Memory B cell (primary cell): ENCODE results near the gene SYNGAP1.

Experiments used
- ATAC-seq: fragments of 150-1000 bp; cut with Tn5 transposase; 2 replicates; pipeline ENCODE4 v1.10.0; 2021; ENCODE audit warnings: low read depth, mild to moderate bottlenecking, moderate library complexity
- DNase-seq, 2 donors: peaks; one replicate each; pipeline ENCODE4 v3.0.0; 2022; ENCODE audit warnings: low spot score in 2 of 2
- H3K27ac Mint-ChIP-seq: one replicate; pipeline ENCODE4 v1.8.0; 2022; ENCODE audit warnings: mild to moderate bottlenecking, moderate library complexity, mixed read lengths
- H3K27me3 Mint-ChIP-seq: one replicate; pipeline ENCODE4 v1.8.0; 2022; ENCODE audit warnings: mixed read lengths
- H3K36me3 Mint-ChIP-seq: one replicate; pipeline ENCODE4 v1.8.0; 2022; ENCODE audit warnings: mild to moderate bottlenecking, mixed read lengths
- H3K4me1 Mint-ChIP-seq: one replicate; pipeline ENCODE4 v1.8.0; 2022; ENCODE audit warnings: mixed read lengths
- H3K4me3 Mint-ChIP-seq: one replicate; pipeline ENCODE4 v1.8.0; 2022; ENCODE audit warnings: mild to moderate bottlenecking, moderate library complexity, mixed read lengths
- H3K9me3 Mint-ChIP-seq: one replicate; pipeline ENCODE4 v1.8.0; 2022; ENCODE audit warnings: mixed read lengths

The SYNGAP1 gene

GRCh38 chr6:33432546-33432945 lies 12.7 kb downstream of the SYNGAP1 start:
- H3K27me3 Mint-ChIP-seq: no peaks in the 10 kb centered on the region
- peak overlapping the region; percentile 88 for H3K4me3 Mint-ChIP-seq
- no peaks in the 10 kb centered on the region for H3K9me3 Mint-ChIP-seq
- peak overlapping the region; percentile 84 for H3K27ac Mint-ChIP-seq
- H3K36me3 Mint-ChIP-seq: peaks cover 19% of the 10 kb centered on the region
- H3K4me1 Mint-ChIP-seq: peaks cover 55% of the 10 kb centered on the region
- ATAC-seq: no peak
- DNase-seq: no peak

- Mint-ChIP-seq H3K4me1 (peaks cover 54% of the 10 kb centered on the region), H3K27me3 (no peaks in the 10 kb centered on the region), H3K36me3 (peaks cover 19% of the 10 kb centered on the region), H3K27ac (peak overlapping the region; percentile 84), H3K9me3 (no peaks in the 10 kb centered on the region), H3K4me3 (peak overlapping the region; percentile 88)
- DNase-seq (no peak), ATAC-seq (no peak)
Observed at GRCh38 chr6:33433001-33433543, 13.2 kb downstream of the SYNGAP1 start.

GRCh38 chr6:33433544-33434191 lies 13.8 kb downstream of the SYNGAP1 start:
- Mint-ChIP-seq H3K27me3 (no peaks in the 10 kb centered on the region), H3K4me1 (peaks cover 50% of the 10 kb centered on the region), H3K27ac (peak overlapping the region; percentile 20), H3K9me3 (no peaks in the 10 kb centered on the region), H3K4me3 (peak overlapping the region; percentile 39), H3K36me3 (peaks cover 24% of the 10 kb centered on the region)
- DNase-seq (no peak), ATAC-seq (no peak)

- Mint-ChIP-seq H3K4me1 (peaks cover 39% of the 10 kb centered on the region), H3K9me3 (no peaks in the 10 kb centered on the region), H3K27ac (no peak overlapping the region), H3K27me3 (no peaks in the 10 kb centered on the region), H3K4me3 (no peak overlapping the region), H3K36me3 (peaks cover 26% of the 10 kb centered on the region)
- ATAC-seq (no peak), DNase-seq (no peak)
Observed at GRCh38 chr6:33434961-33435360, 15.1 kb downstream of the SYNGAP1 start.

- H3K4me1 Mint-ChIP-seq: peaks cover 18% of the 10 kb centered on the region
- no peak overlapping the region for H3K27ac Mint-ChIP-seq
- DNase-seq (no peak), ATAC-seq (no peak)
- H3K36me3 Mint-ChIP-seq: peaks cover 34% of the 10 kb centered on the region
- no peaks in the 10 kb centered on the region for H3K9me3 Mint-ChIP-seq
- no peaks in the 10 kb centered on the region for H3K27me3 Mint-ChIP-seq
- H3K4me3 Mint-ChIP-seq: no peak overlapping the region
Observed at GRCh38 chr6:33437666-33438065, 17.8 kb downstream of the SYNGAP1 start.

- peaks cover 6% of the 10 kb centered on the region for H3K4me1 Mint-ChIP-seq
- H3K4me3 Mint-ChIP-seq: no peak overlapping the region
- H3K9me3 Mint-ChIP-seq: no peaks in the 10 kb centered on the region
- ATAC-seq (no peak), DNase-seq (no peak)
- H3K27ac Mint-ChIP-seq: peak overlapping the region; percentile 32
- peaks cover 29% of the 10 kb centered on the region for H3K36me3 Mint-ChIP-seq
- no peaks in the 10 kb centered on the region for H3K27me3 Mint-ChIP-seq
Observed at GRCh38 chr6:33438978-33439594, 19.2 kb downstream of the SYNGAP1 start.

GRCh38 chr6:33439956-33440648 lies 20.2 kb downstream of the SYNGAP1 start:
- H3K27ac Mint-ChIP-seq: peak overlapping the region; percentile 36
- no peak overlapping the region for H3K4me3 Mint-ChIP-seq
- no peaks in the 10 kb centered on the region for H3K9me3 Mint-ChIP-seq
- H3K36me3 Mint-ChIP-seq: peaks cover 27% of the 10 kb centered on the region
- H3K4me1 Mint-ChIP-seq: peaks cover 4% of the 10 kb centered on the region
- DNase-seq (no peak), ATAC-seq (no peak)
- H3K27me3 Mint-ChIP-seq: no peaks in the 10 kb centered on the region

- peak overlapping the region; percentile 36 for H3K27ac Mint-ChIP-seq
- no peak overlapping the region for H3K4me3 Mint-ChIP-seq
- DNase-seq (no peak), ATAC-seq (no peak)
- peaks cover 4% of the 10 kb centered on the region for H3K4me1 Mint-ChIP-seq
- peaks cover 26% of the 10 kb centered on the region for H3K36me3 Mint-ChIP-seq
- H3K27me3 Mint-ChIP-seq: no peaks in the 10 kb centered on the region
- no peaks in the 10 kb centered on the region for H3K9me3 Mint-ChIP-seq
Observed at GRCh38 chr6:33440649-33441309, 20.9 kb downstream of the SYNGAP1 start.

GRCh38 chr6:33441457-33441856 lies 21.6 kb downstream of the SYNGAP1 start:
- DNase-seq: no peak
- Mint-ChIP-seq H3K4me3 (no peak overlapping the region), H3K4me1 (peaks cover 9% of the 10 kb centered on the region), H3K27ac (no peak overlapping the region), H3K27me3 (no peaks in the 10 kb centered on the region), H3K36me3 (peaks cover 28% of the 10 kb centered on the region), H3K9me3 (no peaks in the 10 kb centered on the region)
- no peak for ATAC-seq

- DNase-seq (no peak), ATAC-seq (no peak)
- no peak overlapping the region for H3K4me3 Mint-ChIP-seq
- H3K4me1 Mint-ChIP-seq: peaks cover 11% of the 10 kb centered on the region
- no peaks in the 10 kb centered on the region for H3K27me3 Mint-ChIP-seq
- H3K36me3 Mint-ChIP-seq: peaks cover 28% of the 10 kb centered on the region
- H3K9me3 Mint-ChIP-seq: no peaks in the 10 kb centered on the region
- H3K27ac Mint-ChIP-seq: peak overlapping the region; percentile 66
Observed at GRCh38 chr6:33442283-33442682, 22.4 kb downstream of the SYNGAP1 start.

GRCh38 chr6:33443025-33443424 lies 23.2 kb downstream of the SYNGAP1 start:
- Mint-ChIP-seq H3K27me3 (no peaks in the 10 kb centered on the region), H3K27ac (peak overlapping the region; percentile 66), H3K36me3 (peaks cover 29% of the 10 kb centered on the region), H3K9me3 (no peaks in the 10 kb centered on the region), H3K4me1 (peaks cover 13% of the 10 kb centered on the region), H3K4me3 (no peak overlapping the region)
- DNase-seq (no peak), ATAC-seq (no peak)

- peaks cover 33% of the 10 kb centered on the region for H3K36me3 Mint-ChIP-seq
- no peak for DNase-seq
- no peak overlapping the region for H3K27ac Mint-ChIP-seq
- no peaks in the 10 kb centered on the region for H3K27me3 Mint-ChIP-seq
- H3K4me1 Mint-ChIP-seq: peaks cover 17% of the 10 kb centered on the region
- ATAC-seq: no peak
- H3K9me3 Mint-ChIP-seq: no peaks in the 10 kb centered on the region
- no peak overlapping the region for H3K4me3 Mint-ChIP-seq
Observed at GRCh38 chr6:33443619-33444504, 24.0 kb downstream of the SYNGAP1 start.

- no peaks in the 10 kb centered on the region for H3K27me3 Mint-ChIP-seq
- no peak overlapping the region for H3K27ac Mint-ChIP-seq
- ATAC-seq (no peak), DNase-seq (no peak)
- no peaks in the 10 kb centered on the region for H3K9me3 Mint-ChIP-seq
- peaks cover 36% of the 10 kb centered on the region for H3K36me3 Mint-ChIP-seq
- peaks cover 15% of the 10 kb centered on the region for H3K4me1 Mint-ChIP-seq
- no peak overlapping the region for H3K4me3 Mint-ChIP-seq
Observed at GRCh38 chr6:33445119-33445603, 25.3 kb downstream of the SYNGAP1 start.
